Neutrophil (primary cell): ENCODE measurements around the gene SLC16A13.

ENCODE experiments used
- H3K27ac ChIP-seq: fragments of 200-600 bp; sonication (generic); 2 replicates; pipeline ENCODE4 v1.5.1; 2016; ENCODE audit warnings: mild to moderate bottlenecking, moderate library complexity
- H3K27me3 ChIP-seq: fragments of 200-600 bp; sonication (generic); 2 replicates; pipeline ENCODE4 v1.6.0; 2016; ENCODE audit warnings: mild to moderate bottlenecking
- H3K36me3 ChIP-seq: fragments of 200-600 bp; sonication (generic); 2 replicates; pipeline ENCODE4 v1.5.1; 2017
- H3K4me1 ChIP-seq, 2 experiments: fragments of 200-600 bp in 1 of 2; sonication (generic) in 1 of 2; 1 replicate in 1 of 2; 2 replicates in 1 of 2; pipeline versions ENCODE4 v1.5.1 to v1.6.1; 2013 to 2016; ENCODE audit warnings: low read depth in 1 of 2, low read length in 1 of 2, mild to moderate bottlenecking in 1 of 2, moderate library complexity in 1 of 2; ENCODE audit not compliant: control insufficient read depth in 1 of 2, insufficient read depth in 1 of 2
- H3K4me3 ChIP-seq, 2 experiments: fragments of 200-600 bp in 1 of 2; sonication (generic) in 1 of 2; 1 replicate in 1 of 2; 2 replicates in 1 of 2; pipeline ENCODE4 v1.5.1; 2013 to 2016; ENCODE audit warnings: low read depth in 1 of 2, low read length in 1 of 2, mild to moderate bottlenecking in 1 of 2, moderate library complexity in 1 of 2
- H3K9me3 ChIP-seq: fragments of 200-600 bp; sonication (generic); 2 replicates; pipeline ENCODE4 v1.5.1; 2016
- TF ChIP-seq, protein P1 (sequence below): fragments of 200-600 bp; sonication (generic); IDR thresholded peaks from 2 replicates; pipeline ENCODE4 v1.5.1; 2016; ENCODE audit warnings: antibody characterized with exemption

The SLC16A13 gene

DNA sequence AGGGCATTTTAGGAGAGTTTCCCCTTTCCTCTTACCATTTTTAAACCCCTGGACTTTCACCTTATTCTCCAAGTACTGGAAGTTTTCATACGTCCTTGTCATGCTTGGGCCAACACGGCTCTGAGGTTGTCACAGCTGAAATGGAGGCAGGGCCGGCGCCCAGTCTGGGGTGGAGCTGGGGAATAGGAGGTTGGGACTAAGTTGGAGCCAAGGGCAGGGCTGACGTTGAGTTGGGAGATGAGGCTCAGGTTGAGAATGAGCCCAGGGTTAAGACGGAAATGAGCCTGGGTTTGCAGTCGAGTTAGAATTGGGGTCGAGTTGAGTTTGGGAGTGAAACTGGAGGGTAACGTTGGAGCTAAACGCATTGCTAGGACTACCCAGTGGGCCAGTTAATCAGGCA lies 42.9 kb downstream of the SLC16A13 start:
- Histone ChIP-seq H3K27me3 (peaks cover 30% of the 10 kb centered on the region), H3K27ac (no peak overlapping the region), H3K4me1 (no peaks in the 10 kb centered on the region), H3K9me3 (no peaks in the 10 kb centered on the region), H3K36me3 (no peaks in the 10 kb centered on the region), H3K4me3 (no peak overlapping the region)
- TF ChIP-seq, protein P1, sequence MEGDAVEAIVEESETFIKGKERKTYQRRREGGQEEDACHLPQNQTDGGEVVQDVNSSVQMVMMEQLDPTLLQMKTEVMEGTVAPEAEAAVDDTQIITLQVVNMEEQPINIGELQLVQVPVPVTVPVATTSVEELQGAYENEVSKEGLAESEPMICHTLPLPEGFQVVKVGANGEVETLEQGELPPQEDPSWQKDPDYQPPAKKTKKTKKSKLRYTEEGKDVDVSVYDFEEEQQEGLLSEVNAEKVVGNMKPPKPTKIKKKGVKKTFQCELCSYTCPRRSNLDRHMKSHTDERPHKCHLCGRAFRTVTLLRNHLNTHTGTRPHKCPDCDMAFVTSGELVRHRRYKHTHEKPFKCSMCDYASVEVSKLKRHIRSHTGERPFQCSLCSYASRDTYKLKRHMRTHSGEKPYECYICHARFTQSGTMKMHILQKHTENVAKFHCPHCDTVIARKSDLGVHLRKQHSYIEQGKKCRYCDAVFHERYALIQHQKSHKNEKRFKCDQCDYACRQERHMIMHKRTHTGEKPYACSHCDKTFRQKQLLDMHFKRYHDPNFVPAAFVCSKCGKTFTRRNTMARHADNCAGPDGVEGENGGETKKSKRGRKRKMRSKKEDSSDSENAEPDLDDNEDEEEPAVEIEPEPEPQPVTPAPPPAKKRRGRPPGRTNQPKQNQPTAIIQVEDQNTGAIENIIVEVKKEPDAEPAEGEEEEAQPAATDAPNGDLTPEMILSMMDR: no peak

DNA sequence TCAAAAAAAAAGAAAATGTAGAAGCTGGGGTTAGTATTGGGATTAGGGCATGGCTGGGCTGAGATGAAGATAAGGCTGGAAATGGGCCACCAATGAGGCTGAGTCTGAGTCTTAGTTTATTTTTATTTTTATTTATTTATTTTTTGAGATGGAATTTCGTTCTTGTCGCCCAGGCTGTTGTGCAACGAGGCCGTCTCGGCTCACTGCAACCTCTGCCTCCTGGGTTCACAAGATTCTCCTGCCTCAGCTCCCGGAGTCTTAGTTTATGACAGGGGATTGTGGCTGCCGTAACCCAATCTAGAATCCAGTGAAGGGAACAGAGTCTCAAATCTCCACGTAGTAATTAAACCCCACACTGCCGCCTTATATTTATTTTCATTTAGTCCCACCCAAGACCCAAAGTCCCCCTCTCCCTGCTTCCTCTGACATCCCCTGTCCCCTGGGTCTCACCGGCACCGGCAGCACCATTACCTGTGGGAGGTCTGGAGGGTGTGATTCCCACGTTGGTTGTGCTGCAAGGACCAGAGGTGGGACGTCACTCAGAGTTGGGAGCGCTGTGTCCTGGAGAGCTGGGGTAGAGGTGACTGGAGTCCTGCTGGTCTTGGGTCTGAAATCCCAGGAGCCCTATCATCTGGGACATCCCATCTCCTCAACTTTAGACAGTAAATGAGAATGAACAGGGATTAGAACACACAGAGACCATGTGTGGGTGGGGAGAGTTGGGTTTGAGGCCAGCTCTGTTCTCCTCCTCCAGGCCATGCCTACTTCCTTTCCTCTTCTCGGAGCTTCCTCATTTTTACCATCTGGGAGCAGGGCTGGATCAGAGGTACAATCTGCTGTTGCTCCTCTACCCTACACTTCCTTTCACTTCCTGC lies 44.0 kb downstream of the SLC16A13 start, which contains the start of gene CLEC10A:
TSS of gene CLEC10A (minus strand) at position 671 of the 875 bp plus-strand sequence. CDS start 1,439 bp downstream, outside the sequence.
- TF ChIP-seq, protein P1: no peak
- Histone ChIP-seq H3K27ac (no peak within 1 kb of the TSS), H3K9me3 (no peaks in the 10 kb centered on the region), H3K4me3 (no peak within 1 kb of the TSS), H3K36me3 (no peaks in the 10 kb centered on the region), H3K27me3 (peaks cover 41% of the 10 kb centered on the region), H3K4me1 (no peaks in the 10 kb centered on the region)

DNA sequence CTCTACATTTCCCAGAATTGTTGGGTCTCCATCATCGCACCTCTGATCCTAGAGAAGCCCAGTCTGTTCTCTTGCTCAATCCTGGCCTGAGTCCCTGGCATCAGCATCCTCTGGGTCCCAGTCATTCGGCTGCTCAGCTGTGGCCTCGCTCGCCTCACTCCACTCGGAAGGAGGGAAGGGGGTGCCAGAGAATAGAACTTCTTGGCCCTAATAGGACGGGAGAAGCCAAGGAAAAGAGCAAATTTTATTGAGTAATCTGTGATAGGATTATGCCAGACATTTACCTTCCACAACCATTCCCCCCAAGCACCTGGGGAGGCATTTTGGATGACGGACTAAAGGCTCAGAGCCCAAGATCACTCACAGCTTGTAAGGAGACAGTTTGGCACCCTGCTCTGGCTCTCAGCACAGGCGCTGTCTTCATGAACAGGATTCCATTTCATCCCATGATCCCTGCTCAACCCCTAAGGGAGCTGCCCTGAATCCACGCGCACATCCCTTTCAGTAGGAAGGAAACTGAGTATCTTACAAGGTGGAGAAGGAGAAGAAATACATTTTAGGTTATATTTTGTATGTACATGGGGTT lies 44.7 kb downstream of the SLC16A13 start:
- TF ChIP-seq, protein P1: no peak
- Histone ChIP-seq H3K9me3 (no peaks in the 10 kb centered on the region), H3K4me3 (no peak overlapping the region), H3K27me3 (peaks cover 46% of the 10 kb centered on the region), H3K27ac (no peak overlapping the region), H3K4me1 (no peaks in the 10 kb centered on the region), H3K36me3 (no peaks in the 10 kb centered on the region)

DNA sequence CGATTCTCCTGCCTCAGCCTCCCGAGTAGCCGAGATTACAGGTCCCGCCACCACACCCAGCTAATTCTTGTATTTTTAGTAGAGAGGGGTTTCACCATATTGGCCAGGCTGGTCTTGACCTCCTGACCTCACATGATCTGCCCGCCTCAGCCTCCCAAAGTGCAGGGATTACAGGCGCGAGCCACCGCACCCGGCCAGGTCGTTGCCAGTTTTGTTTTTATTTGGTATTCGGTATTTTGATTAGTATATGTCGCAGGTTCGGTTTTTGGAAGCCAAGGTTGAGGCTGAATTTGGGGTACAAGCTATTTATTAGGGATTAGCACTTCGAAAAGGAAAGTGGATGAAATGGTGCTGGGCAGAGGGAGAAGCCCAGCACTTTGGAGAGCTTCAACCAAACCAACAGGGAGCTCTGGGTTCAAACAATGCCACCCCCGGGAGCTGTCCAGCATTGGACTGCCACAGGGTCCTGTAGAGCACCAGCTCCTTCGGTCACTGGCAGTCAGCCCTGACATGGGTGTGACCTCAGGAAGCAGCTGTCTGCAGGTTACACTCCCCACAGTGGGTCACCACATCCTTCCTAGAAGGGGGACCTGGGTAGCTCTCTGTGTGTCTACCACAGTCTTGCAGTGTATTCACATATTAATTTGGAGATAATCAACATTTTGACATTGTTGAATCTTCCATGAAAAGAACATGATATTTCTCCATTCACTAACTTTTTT lies 45.7 kb downstream of the SLC16A13 start:
- Histone ChIP-seq H3K9me3 (no peaks in the 10 kb centered on the region), H3K4me3 (no peak overlapping the region), H3K4me1 (no peaks in the 10 kb centered on the region), H3K36me3 (no peaks in the 10 kb centered on the region), H3K27ac (no peak overlapping the region), H3K27me3 (peaks cover 50% of the 10 kb centered on the region)
- TF ChIP-seq, protein P1: no peak

DNA sequence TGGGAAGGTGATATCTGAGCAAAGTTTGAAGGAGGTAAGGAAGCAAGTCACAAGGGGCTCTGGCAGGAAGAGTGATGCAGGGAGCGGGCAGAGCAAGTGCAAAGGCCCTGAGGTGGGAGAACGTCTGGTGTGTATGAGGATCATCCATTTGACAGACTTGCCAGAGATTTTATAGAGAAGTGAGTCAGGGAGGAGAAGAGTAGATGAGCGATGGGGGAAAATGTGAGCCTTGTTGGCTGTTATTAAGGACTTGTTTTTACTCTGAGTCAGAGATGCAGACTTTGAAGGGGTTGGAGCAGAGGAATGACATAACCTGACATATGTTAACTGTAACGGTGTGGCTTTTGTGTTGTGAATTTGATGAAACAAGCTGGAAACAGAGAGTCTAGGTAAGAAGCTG lies 47.8 kb downstream of the SLC16A13 start:
- no peak overlapping the region for H3K4me3 ChIP-seq
- peaks cover 50% of the 10 kb centered on the region for H3K27me3 ChIP-seq
- H3K9me3 ChIP-seq: no peaks in the 10 kb centered on the region
- no peaks in the 10 kb centered on the region for H3K36me3 ChIP-seq
- H3K4me1 ChIP-seq: no peaks in the 10 kb centered on the region
- TF ChIP-seq, protein P1: no peak
- H3K27ac ChIP-seq: no peak overlapping the region
